GM19023 (cell line): ENCODE results near the gene FN3KRP.

ENCODE experiments used
- ATAC-seq: cut with Tn5 transposase; IDR thresholded peaks from one replicate; pipeline ENCODE4 v1.9.1; 2021; ENCODE audit warnings: mild to moderate bottlenecking, moderate library complexity; ENCODE audit not compliant: unreplicated experiment

FN3KRP gene

DNA sequence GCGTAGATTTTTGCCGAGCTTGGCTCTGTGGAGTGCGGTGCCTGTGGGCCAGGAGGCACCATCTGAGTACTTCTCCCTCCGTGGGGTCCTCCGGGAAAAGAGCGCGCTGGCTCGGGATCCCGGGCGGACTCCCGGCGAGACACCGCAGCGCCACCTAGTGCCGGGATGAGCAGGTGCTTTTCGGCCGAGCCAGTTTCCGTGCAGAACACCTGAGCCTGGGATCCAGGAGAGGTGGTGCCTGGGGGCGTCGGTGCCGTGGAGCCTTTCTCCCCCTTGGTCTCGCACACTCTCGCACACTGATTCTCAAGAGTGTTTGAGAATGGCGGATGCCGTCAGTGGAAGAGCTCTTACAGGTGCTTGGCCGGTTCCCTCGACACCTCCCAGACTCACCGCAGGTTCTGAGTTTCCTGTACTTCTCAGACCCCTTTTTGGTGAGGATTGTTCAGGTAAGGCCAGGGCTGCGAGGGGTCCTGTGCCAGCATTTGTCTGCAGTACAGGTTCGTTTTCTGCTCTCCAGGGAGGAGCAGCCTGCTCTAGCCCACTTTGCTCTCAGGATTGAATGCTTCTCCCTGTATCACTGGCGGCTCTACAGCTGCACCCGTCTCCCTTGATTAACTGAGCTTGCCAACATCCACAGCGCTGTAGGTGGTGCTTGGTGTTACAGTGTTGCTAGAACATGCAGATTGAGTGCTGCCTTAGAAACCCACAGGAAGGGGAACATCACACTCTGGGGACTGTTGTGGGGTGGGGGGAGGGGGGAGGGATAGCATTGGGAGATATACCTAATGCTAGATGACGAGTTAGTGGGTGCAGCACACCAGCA lies 58.7 kb downstream of the FN3KRP start:
- no peak for ATAC-seq

DNA sequence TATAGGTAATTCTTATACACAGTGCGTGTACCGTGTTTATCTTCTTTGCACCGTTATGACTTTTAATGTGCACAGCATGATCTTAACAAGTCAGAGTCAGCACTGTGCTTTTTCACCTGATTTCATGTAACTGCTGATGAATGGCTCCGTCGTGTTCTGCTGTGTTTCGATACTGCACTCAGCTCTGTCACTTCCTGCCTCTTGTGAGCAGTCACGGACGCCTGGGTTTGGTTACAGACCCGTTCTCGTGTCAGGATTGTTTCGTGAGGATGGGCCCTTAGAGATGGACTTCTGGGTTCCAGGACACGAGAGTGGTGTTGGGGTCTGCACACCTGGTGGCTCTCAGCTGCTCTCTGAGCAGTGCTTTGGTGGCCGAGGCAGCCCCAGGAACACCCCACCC lies 59.9 kb downstream of the FN3KRP start:
- no peak for ATAC-seq
